Type B pancreatic cell (in vitro differentiated cells): ENCODE data around the gene GINS1. TPM values are rescaled to one million over a fixed set of nuclear protein-coding genes. Genes with fewer than 3 reads are reported as not detected.

Experiments
- DNase-seq: peaks from one replicate; pipeline ENCODE4 v3.0.0; 2021; ENCODE audit warnings: mixed read lengths; ENCODE audit not compliant: unreplicated experiment; ENCODE audit errors: extremely low spot score
- H3K27ac Mint-ChIP-seq: 2 replicates; pipeline ENCODE4 v1.8.0; 2021; ENCODE audit warnings: mild to moderate bottlenecking, mixed read lengths
- H3K27me3 Mint-ChIP-seq: 2 replicates; pipeline ENCODE4 v1.8.0; 2021; ENCODE audit warnings: mixed read lengths
- H3K36me3 Mint-ChIP-seq: 2 replicates; pipeline ENCODE4 v1.8.0; 2021; ENCODE audit warnings: mixed read lengths
- H3K4me1 Mint-ChIP-seq: one replicate; pipeline ENCODE4 v1.8.0; 2021; ENCODE audit warnings: mixed read lengths; ENCODE audit not compliant: unreplicated experiment
- H3K4me3 Mint-ChIP-seq: 2 replicates; pipeline ENCODE4 v1.8.0; 2021; ENCODE audit warnings: mild to moderate bottlenecking, mixed read lengths
- H3K9me3 Mint-ChIP-seq: 2 replicates; pipeline ENCODE4 v1.8.0; 2021; ENCODE audit warnings: mixed read lengths
- CTCF ChIP-seq: fragments of 200-600 bp; sonication (generic); conservative IDR thresholded peaks from 2 replicates; pipeline ENCODE4 v1.5.0; 2021; ENCODE audit warnings: antibody characterized with exemption, mild to moderate bottlenecking
- total RNA-seq: library from RNA; stranded (reverse); gene quantifications from 2 replicates; pipeline ENCODE4 v1.2.1, GENCODE V29; 2021; ENCODE audit warnings: low replicate concordance

GINS1 gene
- total RNA-seq, 1 donor from 2014 or later, result 30.2 TPM

- H3K27me3 Mint-ChIP-seq, result no peaks in the 10 kb centered on the region
- H3K36me3 Mint-ChIP-seq, result peaks cover 11% of the 10 kb centered on the region
- H3K9me3 Mint-ChIP-seq, result no peaks in the 10 kb centered on the region
- no peak overlapping the region for H3K4me3 Mint-ChIP-seq
- no peaks in the 10 kb centered on the region for H3K4me1 Mint-ChIP-seq
- TF ChIP-seq CTCF, result no peak
- H3K27ac Mint-ChIP-seq, result no peak overlapping the region
- no peak for DNase-seq
These were observed 72.2 kb downstream of the GINS1 start for GRCh38 chr20:25479638-25480037.

- no peaks in the 10 kb centered on the region for H3K4me1 Mint-ChIP-seq
- no peak for DNase-seq
- no peaks in the 10 kb centered on the region for H3K27me3 Mint-ChIP-seq
- no peaks in the 10 kb centered on the region for H3K9me3 Mint-ChIP-seq
- peaks cover 11% of the 10 kb centered on the region for H3K36me3 Mint-ChIP-seq
- H3K27ac Mint-ChIP-seq, result no peak overlapping the region
- H3K4me3 Mint-ChIP-seq, result no peak overlapping the region
- no peak for TF ChIP-seq CTCF
These were observed 72.7 kb downstream of the GINS1 start for GRCh38 chr20:25480156-25480555.

- Mint-ChIP-seq H3K27me3 (no peaks in the 10 kb centered on the region), H3K36me3 (peaks cover 8% of the 10 kb centered on the region), H3K9me3 (no peaks in the 10 kb centered on the region), H3K4me1 (no peaks in the 10 kb centered on the region), H3K27ac (no peak overlapping the region), H3K4me3 (no peak overlapping the region)
- TF ChIP-seq CTCF, result no peak
- no peak for DNase-seq
These were observed 73.3 kb downstream of the GINS1 start for GRCh38 chr20:25480797-25481196.

- DNase-seq, result no peak
- Mint-ChIP-seq H3K27me3 (no peaks in the 10 kb centered on the region), H3K4me3 (no peak overlapping the region), H3K9me3 (no peaks in the 10 kb centered on the region), H3K4me1 (peaks cover 3% of the 10 kb centered on the region), H3K36me3 (peaks cover 8% of the 10 kb centered on the region), H3K27ac (no peak overlapping the region)
- TF ChIP-seq CTCF, result peak; percentile 34
These were observed 73.9 kb downstream of the GINS1 start for GRCh38 chr20:25481235-25481917.

- no peak overlapping the region for H3K4me3 Mint-ChIP-seq
- no peak for DNase-seq
- H3K36me3 Mint-ChIP-seq, result peaks cover 8% of the 10 kb centered on the region
- H3K9me3 Mint-ChIP-seq, result no peaks in the 10 kb centered on the region
- peaks cover 5% of the 10 kb centered on the region for H3K4me1 Mint-ChIP-seq
- no peaks in the 10 kb centered on the region for H3K27me3 Mint-ChIP-seq
- TF ChIP-seq CTCF, result peak; percentile 10
- H3K27ac Mint-ChIP-seq, result no peak overlapping the region
These were observed 74.4 kb downstream of the GINS1 start for GRCh38 chr20:25481918-25482253.
